ENCODE data around the gene NCOA5. TPM values are rescaled to one million over a fixed set of nuclear protein-coding genes. Genes with fewer than 3 reads are reported as not detected.

The NCOA5 gene
- total and polyA plus RNA-seq, 9 of the 15 experiments (the other 6 are each of a cell fraction or from before 2014, with no cell fraction given): 3.9 to 22.8 (median 13.8) TPM

DNA sequence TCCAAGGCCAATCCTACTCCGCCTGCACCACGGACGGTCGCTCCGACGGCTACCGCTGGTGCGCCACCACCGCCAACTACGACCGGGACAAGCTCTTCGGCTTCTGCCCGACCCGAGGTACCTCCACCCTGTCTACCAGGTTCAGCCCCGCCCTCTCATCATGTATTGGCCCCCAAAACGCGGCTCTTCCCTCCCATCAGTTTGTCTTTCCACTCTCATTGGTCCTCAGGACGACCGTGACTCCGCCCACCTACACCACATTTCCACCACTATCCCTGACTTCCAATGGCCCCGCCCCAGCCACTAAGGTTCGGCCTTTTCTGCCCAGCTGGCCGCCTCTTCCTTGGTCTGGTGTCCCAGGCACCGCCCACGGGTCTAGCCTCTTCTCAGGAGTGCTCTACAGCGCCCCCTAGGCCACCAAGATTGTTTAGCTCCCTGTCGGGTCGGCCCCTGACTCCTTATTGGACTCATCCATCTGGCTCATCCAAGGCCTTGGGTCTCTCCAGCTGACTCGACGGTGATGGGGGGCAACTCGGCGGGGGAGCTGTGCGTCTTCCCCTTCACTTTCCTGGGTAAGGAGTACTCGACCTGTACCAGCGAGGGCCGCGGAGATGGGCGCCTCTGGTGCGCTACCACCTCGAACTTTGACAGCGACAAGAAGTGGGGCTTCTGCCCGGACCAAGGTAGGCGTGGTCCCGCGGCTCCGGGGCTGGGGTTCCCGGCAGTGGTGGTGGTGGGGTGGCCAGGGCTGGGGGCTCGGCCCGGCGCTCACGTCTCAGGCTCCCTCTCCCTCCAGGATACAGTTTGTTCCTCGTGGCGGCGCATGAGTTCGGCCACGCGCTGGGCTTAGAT is 77.9 kb downstream of the NCOA5 start (continued):
- TF ChIP-seq ZBTB11 (CRISPR knock-in tag; IDR thresholded peaks at IDR 0.05) (no peak), ELF2 (CRISPR knock-in tag; IDR thresholded peaks at IDR 0.05) (no peak), CBX5 (IDR thresholded peaks at IDR 0.05; ENCODE audit: borderline replicate concordance, low read depth) (no peak), ZNF707 (CRISPR knock-in tag; conservative IDR thresholded peaks at IDR 0.05) (no peak), E2F5 (CRISPR knock-in tag; IDR thresholded peaks at IDR 0.05) (no peak), FOS (IDR thresholded peaks at IDR 0.05; ENCODE audit: extremely low read depth, insufficient read length) (peak; percentile 1), MTF1 (CRISPR knock-in tag; IDR thresholded peaks at IDR 0.05; ENCODE audit: borderline replicate concordance) (no peak), TBP (optimal IDR thresholded peaks at IDR 0.05; ENCODE audit: low read depth, low read length) (peak; percentile 29), ZNF57 (CRISPR knock-in tag; IDR thresholded peaks at IDR 0.05) (no peak), ZKSCAN3 (CRISPR knock-in tag; IDR thresholded peaks at IDR 0.05) (peak; percentile 94), ZNF282 (CRISPR knock-in tag; IDR thresholded peaks at IDR 0.05) (no peak), CBX1 (IDR thresholded peaks at IDR 0.05; ENCODE audit: low read depth) (0 out of 2 replicates have a peak, but pooled peaks have one; percentile 51), HES1 (IDR thresholded peaks at IDR 0.05; ENCODE audit: low read depth) (no peak), ZNF830 (CRISPR knock-in tag; IDR thresholded peaks at IDR 0.05) (no peak), PCBP2 (IDR thresholded peaks at IDR 0.05; ENCODE audit: low read depth, low read length, poor library complexity, severe bottlenecking) (no peak), RFX7 (CRISPR knock-in tag; IDR thresholded peaks at IDR 0.05) (no peak), PHTF2 (CRISPR knock-in tag; IDR thresholded peaks at IDR 0.05) (no peak), STAT5A (IDR thresholded peaks at IDR 0.05; ENCODE audit: borderline replicate concordance, low read length) (no peak), THAP12 (CRISPR knock-in tag; IDR thresholded peaks at IDR 0.05) (no peak)
- TF ChIP-seq, protein P1, sequence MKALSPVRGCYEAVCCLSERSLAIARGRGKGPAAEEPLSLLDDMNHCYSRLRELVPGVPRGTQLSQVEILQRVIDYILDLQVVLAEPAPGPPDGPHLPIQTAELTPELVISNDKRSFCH (CRISPR knock-in tag; IDR thresholded peaks at IDR 0.05): no peak
- TF ChIP-seq, protein P1 (tag; IDR thresholded peaks at IDR 0.05): no peak
